NB4 (cell line): Measurements from ENCODE around the gene DNAJC1.

Experiments
- MYC ChIP-seq: IDR thresholded peaks from 2 replicates; pipeline ENCODE4 v1.6.1; 2011; ENCODE audit warnings: low read depth, low read length
- POLR2A ChIP-seq: IDR thresholded peaks from 2 replicates; pipeline ENCODE4 v1.6.1; 2011; ENCODE audit warnings: mild to moderate bottlenecking; ENCODE audit not compliant: insufficient read length; ENCODE audit errors: extremely low read depth
- TF ChIP-seq, protein P1 (sequence below): IDR thresholded peaks from one replicate; pipeline ENCODE4 v1.5.1; 2012; ENCODE audit warnings: low read depth, low read length
- TF ChIP-seq, protein P2 (sequence below): IDR thresholded peaks from 2 replicates; pipeline ENCODE4 v1.6.1; 2011; ENCODE audit warnings: low read depth, low read length

DNA sequence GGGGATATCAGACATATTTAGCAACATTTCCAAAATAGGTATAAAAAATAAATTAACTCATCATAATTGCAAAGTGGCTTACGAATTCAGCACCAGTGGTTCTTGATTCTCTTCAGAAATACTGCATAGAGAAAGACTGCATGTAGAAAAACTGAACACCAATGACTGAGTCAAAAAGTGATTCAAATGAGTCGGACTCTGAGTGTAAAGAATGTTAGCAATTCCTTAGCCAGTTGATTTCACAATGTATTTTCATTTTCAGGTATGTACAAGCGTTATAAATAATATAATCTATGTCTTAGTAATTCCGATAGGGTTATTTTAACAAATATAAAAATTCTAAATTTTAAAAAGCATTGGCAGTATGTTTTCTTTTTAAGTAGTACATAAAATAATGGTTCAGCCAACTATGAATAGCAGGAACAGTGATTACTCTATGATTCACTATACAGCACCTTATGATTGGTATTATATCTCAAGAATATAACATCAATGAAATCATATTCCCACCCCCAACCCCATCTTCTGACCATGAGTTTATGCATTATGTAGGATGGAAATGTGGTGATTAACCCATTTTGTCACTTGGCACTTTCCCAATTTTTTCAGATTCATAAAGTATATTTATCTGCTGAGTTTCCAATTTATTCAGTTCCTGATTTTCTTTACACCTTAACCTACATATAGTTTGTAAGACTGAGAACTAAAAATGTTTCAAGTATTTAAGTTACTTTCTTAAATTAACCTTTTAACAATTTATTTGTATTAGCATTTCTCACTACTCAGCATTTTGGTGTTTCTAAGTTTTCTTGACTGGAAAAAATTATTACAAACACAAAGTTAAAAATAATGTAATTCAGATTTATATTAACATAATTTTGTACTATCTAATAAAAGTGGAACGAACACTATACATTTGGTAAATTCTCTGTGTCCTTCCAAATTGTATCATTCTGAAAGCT lies 33.9 kb downstream of the DNAJC1 start:
- TF ChIP-seq, protein P1, sequence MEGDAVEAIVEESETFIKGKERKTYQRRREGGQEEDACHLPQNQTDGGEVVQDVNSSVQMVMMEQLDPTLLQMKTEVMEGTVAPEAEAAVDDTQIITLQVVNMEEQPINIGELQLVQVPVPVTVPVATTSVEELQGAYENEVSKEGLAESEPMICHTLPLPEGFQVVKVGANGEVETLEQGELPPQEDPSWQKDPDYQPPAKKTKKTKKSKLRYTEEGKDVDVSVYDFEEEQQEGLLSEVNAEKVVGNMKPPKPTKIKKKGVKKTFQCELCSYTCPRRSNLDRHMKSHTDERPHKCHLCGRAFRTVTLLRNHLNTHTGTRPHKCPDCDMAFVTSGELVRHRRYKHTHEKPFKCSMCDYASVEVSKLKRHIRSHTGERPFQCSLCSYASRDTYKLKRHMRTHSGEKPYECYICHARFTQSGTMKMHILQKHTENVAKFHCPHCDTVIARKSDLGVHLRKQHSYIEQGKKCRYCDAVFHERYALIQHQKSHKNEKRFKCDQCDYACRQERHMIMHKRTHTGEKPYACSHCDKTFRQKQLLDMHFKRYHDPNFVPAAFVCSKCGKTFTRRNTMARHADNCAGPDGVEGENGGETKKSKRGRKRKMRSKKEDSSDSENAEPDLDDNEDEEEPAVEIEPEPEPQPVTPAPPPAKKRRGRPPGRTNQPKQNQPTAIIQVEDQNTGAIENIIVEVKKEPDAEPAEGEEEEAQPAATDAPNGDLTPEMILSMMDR, result no peak
- TF ChIP-seq, protein P2, sequence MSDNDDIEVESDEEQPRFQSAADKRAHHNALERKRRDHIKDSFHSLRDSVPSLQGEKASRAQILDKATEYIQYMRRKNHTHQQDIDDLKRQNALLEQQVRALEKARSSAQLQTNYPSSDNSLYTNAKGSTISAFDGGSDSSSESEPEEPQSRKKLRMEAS, result no peak
- TF ChIP-seq POLR2A (no peak), MYC (no peak)
